ENCODE data around the gene LLPH. TPM values are rescaled to one million over a fixed set of nuclear protein-coding genes. Genes with fewer than 3 reads are reported as not detected.

The LLPH gene
- total RNA-seq, 2 experiments from 2014 or later: 33.6 to 34.1 TPM

DNA sequence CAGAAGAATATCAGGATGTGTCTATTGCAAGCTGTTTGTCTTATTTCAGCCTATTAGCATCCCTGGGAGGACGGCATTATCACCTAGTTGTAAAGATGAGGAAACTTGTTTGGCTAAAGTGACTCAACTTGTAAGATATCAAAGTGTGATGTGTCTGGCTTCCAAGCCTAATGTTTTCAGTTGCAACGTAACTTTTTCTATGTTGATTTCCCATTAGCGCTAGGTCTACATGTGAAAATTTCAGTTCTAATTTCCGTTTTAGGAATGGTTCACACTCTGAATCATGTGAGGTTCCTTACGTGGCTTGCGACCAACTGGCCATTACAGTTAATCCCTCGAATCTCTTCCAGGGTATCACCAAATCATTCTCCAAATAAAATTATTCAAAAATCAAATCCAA, 58.0 kb downstream of the LLPH start:
- Mint-ChIP-seq H3K27ac (no peak overlapping the region), H3K4me1 (ENCODE audit: low read depth) (no peaks in the 10 kb centered on the region), H3K27me3 (peaks cover 2% of the 10 kb centered on the region), H3K4me3 (no peak overlapping the region), H3K36me3 (ENCODE audit: low read depth) (no peaks in the 10 kb centered on the region), H3K9me3 (no peaks in the 10 kb centered on the region)
- TF ChIP-seq, protein P1, sequence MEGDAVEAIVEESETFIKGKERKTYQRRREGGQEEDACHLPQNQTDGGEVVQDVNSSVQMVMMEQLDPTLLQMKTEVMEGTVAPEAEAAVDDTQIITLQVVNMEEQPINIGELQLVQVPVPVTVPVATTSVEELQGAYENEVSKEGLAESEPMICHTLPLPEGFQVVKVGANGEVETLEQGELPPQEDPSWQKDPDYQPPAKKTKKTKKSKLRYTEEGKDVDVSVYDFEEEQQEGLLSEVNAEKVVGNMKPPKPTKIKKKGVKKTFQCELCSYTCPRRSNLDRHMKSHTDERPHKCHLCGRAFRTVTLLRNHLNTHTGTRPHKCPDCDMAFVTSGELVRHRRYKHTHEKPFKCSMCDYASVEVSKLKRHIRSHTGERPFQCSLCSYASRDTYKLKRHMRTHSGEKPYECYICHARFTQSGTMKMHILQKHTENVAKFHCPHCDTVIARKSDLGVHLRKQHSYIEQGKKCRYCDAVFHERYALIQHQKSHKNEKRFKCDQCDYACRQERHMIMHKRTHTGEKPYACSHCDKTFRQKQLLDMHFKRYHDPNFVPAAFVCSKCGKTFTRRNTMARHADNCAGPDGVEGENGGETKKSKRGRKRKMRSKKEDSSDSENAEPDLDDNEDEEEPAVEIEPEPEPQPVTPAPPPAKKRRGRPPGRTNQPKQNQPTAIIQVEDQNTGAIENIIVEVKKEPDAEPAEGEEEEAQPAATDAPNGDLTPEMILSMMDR (IDR thresholded peaks at IDR 0.05): no peak
- ATAC-seq (no peak), DNase-seq (no peak)
- POLR2A ChIA-PET: no interaction called here
- CTCF ChIA-PET: no interaction called here
- intact Hi-C loops (cut with micrococcal nuclease): no loop called here

DNA sequence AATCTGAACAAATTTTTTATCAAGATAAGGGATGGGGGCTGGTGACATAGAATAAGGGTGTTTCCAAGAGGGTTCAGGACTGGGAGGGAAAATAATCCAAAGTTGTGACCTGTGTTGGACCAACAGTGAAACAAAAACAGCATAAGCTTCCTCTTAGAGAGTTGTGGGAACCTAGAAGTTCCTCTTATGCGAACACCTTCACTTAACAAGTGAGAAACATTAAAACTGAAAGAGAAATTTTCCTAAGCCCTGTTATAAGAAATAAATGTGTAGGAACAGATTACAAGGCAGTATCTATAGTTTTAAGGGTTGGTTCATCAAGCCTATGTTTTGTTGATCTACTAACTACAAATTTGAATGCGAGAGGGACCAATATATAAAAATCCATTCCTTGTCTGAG, 58.4 kb downstream of the LLPH start:
- intact Hi-C loops (cut with micrococcal nuclease): no loop called here
- TF ChIP-seq, protein P1 (IDR thresholded peaks at IDR 0.05): no peak
- no peak for ATAC-seq
- DNase-seq: no peak
- no peak overlapping the region for H3K27ac Mint-ChIP-seq
- H3K36me3 Mint-ChIP-seq (ENCODE audit: low read depth): no peaks in the 10 kb centered on the region
- H3K4me1 Mint-ChIP-seq (ENCODE audit: low read depth): peaks cover 2% of the 10 kb centered on the region
- CTCF ChIA-PET: no interaction called here
- peaks cover 2% of the 10 kb centered on the region for H3K27me3 Mint-ChIP-seq
- no peaks in the 10 kb centered on the region for H3K9me3 Mint-ChIP-seq
- POLR2A ChIA-PET: no interaction called here
- H3K4me3 Mint-ChIP-seq: no peak overlapping the region

DNA sequence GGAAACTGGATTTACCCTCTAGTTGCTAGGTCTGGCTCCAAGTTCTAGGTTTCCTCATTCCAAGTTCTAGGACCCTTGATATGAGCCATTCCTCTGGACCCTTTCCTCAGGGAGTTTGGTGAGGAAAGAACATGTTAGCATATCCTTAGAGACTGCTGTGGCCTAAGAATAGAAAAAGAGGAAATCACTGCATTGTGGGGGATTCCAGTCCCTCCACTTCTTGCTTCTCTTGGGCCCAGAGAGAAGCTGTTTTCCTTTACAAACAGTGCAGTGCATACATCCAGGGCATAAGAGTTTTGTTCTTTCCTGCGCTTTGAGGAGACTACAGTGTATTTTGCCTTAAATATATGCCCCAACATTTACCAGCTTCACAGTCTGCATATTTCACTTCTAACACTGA, 59.0 kb downstream of the LLPH start:
- ChIA-PET POLR2A (no interaction called here), CTCF (no interaction called here)
- TF ChIP-seq, protein P1 (IDR thresholded peaks at IDR 0.05): no peak
- Mint-ChIP-seq H3K4me3 (no peak overlapping the region), H3K27ac (no peak overlapping the region), H3K4me1 (ENCODE audit: low read depth) (peaks cover 8% of the 10 kb centered on the region), H3K27me3 (peaks cover 2% of the 10 kb centered on the region), H3K9me3 (no peaks in the 10 kb centered on the region), H3K36me3 (ENCODE audit: low read depth) (no peaks in the 10 kb centered on the region)
- intact Hi-C loops (cut with micrococcal nuclease): no loop called here
- ATAC-seq: no peak
- no peak for DNase-seq

DNA sequence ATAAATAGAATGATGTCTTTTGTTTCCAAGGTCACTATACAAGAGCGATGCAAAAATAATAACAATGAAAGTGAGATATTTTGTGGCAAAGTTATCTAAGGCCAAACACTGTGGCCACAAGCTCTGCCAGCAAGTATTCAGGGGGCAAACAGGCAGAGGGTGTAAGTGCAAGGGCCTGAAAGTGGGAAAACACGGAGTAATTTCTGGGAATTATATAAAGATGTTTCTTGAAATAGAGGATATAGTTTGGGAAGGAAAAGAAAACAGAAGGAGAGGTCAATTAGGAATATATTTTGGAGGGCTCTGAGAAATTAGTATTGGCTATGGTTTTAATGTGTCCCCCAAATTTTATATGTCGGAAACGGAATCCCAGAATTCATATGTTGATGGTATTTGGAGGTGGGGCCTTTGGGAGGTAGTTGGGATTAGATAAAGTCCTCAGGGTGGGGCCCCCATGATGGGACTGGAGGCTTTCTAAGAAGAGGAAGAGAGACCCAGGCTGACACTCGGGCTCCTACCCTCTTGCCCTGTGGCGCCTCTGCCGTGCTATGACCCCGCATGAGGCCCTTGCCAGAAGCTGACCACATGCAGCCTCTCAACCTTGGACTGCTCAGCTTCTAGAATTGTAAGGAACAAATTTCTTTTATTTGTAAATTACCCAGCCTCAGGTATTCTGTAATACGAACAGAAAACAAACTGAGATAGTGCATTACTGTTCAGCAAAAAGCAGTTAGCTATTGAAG, 60.0 kb downstream of the LLPH start:
- H3K27ac Mint-ChIP-seq: no peak overlapping the region
- no peak for DNase-seq
- ChIA-PET POLR2A (no interaction called here), CTCF (no interaction called here)
- H3K4me3 Mint-ChIP-seq: no peak overlapping the region
- intact Hi-C loops (cut with micrococcal nuclease): no loop called here
- H3K36me3 Mint-ChIP-seq (ENCODE audit: low read depth): no peaks in the 10 kb centered on the region
- ATAC-seq: no peak
- H3K9me3 Mint-ChIP-seq: no peaks in the 10 kb centered on the region
- TF ChIP-seq, protein P1 (IDR thresholded peaks at IDR 0.05): no peak
- H3K27me3 Mint-ChIP-seq: peaks cover 4% of the 10 kb centered on the region
- peaks cover 18% of the 10 kb centered on the region for H3K4me1 Mint-ChIP-seq (ENCODE audit: low read depth)

DNA sequence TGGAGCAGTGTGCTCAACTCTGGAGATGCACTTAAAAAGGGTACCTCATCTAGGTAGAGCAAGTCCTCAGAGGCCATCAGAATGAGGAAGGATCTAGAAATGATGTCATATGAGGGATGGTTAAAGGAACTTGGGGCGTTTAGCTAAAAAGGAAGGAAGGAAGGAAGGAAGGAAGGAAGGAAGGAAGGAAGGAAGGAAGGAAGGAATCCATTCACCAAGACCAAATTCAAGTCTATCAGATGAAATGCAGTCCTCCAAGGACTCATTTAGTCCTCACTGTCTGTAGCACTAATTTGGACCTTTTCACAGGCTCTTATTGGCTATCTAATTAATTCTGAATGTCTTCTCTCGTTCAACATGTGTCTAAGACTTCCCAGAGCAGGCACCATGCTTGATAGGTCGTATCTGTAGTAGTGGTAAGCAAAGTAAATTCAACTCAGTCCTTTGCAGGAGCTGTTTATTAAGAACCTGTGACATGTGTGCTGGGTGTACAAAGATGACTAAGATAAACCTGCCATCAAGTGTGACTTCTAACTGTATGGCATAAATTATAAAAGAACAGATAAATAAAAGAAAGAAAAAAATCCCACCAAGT, 63.5 kb downstream of the LLPH start:
- POLR2A ChIA-PET: no interaction called here
- DNase-seq: no peak
- no peaks in the 10 kb centered on the region for H3K36me3 Mint-ChIP-seq (ENCODE audit: low read depth)
- peaks cover 5% of the 10 kb centered on the region for H3K27me3 Mint-ChIP-seq
- intact Hi-C loops (cut with micrococcal nuclease): no loop called here
- TF ChIP-seq, protein P1 (IDR thresholded peaks at IDR 0.05): no peak
- CTCF ChIA-PET: no interaction called here
- H3K9me3 Mint-ChIP-seq: no peaks in the 10 kb centered on the region
- no peak overlapping the region for H3K27ac Mint-ChIP-seq
- H3K4me1 Mint-ChIP-seq (ENCODE audit: low read depth): peaks cover 18% of the 10 kb centered on the region
- ATAC-seq: no peak
- H3K4me3 Mint-ChIP-seq: no peak overlapping the region

Other genes starting within 250 kb of the LLPH start
- gene TMBIM4, start 39.2 kb upstream of the LLPH start, total RNA-seq: 10 to 100 TPM; 41.7 to 45.8 TPM
- under 1 TPM; 0.31 to 0.34 TPM for gene IRAK3, start 58.5 kb upstream of the LLPH start, total RNA-seq
- gene HELB, start 171.7 kb upstream of the LLPH start, total RNA-seq: 10 to 100 TPM; 16.1 to 16.2 TPM